Lung microvascular endothelial cell (primary cell): Measurements from ENCODE around the gene TFEB. TPM values are rescaled to one million over a fixed set of nuclear protein-coding genes. Genes with fewer than 3 reads are reported as not detected.

Experiments used
- DNase-seq, 2 donors: peaks; one replicate each; pipeline versions ENCODE4 v3.0.0 to v3.0.0-alpha.2; 2010; ENCODE audit warnings: low read depth in 2 of 2
- total RNA-seq: library from RNA; depleted of rRNA; stranded (reverse); fragments of >200 nt; gene quantifications from 2 replicates; pipeline ENCODE4 v1.2.1, GENCODE V29; 2014

The TFEB gene
- 5.0 and 6.0 TPM in 2 replicates for total RNA-seq

- DNase-seq: peak; percentile 90 to 93
These were observed at the start of gene TFEB for GRCh38 chr6:41735427-41736185. TFEB (minus strand) TSS chr6:41735608; CDS start chr6:41691213, 44,395 bp downstream.

- DNase-seq: no peak
These were observed 49.3 kb upstream of the TFEB start for GRCh38 chr6:41784581-41785171.

- no peak for DNase-seq
These were observed 47.8 kb upstream of the TFEB start for GRCh38 chr6:41783106-41783780.

GRCh38 chr6:41781366-41781730, 45.9 kb upstream of the TFEB start:
- DNase-seq: peak in 1 of 2 donors; percentile 41

- peak in 1 of 2 donors; percentile 77 for DNase-seq
These were observed 45.4 kb upstream of the TFEB start, which contains the start of gene PRICKLE4 for GRCh38 chr6:41780551-41781365. PRICKLE4 (plus strand) TSS chr6:41780782; CDS start chr6:41783474, 2,692 bp downstream.

- DNase-seq: peak; percentile 96 to 97
These were observed 44.6 kb upstream of the TFEB start, which contains the start of gene FRS3 for GRCh38 chr6:41779788-41780550. FRS3 (minus strand) TSS chr6:41779900; CDS start chr6:41776987, 2,913 bp downstream.

GRCh38 chr6:41779336-41779735, 43.9 kb upstream of the TFEB start:
- DNase-seq: no peak

- DNase-seq: no peak
These were observed 43.5 kb upstream of the TFEB start for GRCh38 chr6:41778895-41779294.

GRCh38 chr6:41777551-41778285, 42.3 kb upstream of the TFEB start:
- no peak for DNase-seq

GRCh38 chr6:41775293-41775882, 40.0 kb upstream of the TFEB start:
- DNase-seq: no peak

- no peak for DNase-seq
These were observed 39.4 kb upstream of the TFEB start for GRCh38 chr6:41774841-41775240.

- DNase-seq: no peak
These were observed 35.9 kb upstream of the TFEB start for GRCh38 chr6:41771058-41771983.

GRCh38 chr6:41770381-41771057, 35.1 kb upstream of the TFEB start:
- DNase-seq: no peak

- DNase-seq: no peak
These were observed 34.0 kb upstream of the TFEB start for GRCh38 chr6:41769376-41769775.

GRCh38 chr6:41768545-41769308, 33.3 kb upstream of the TFEB start:
- DNase-seq: peak in 1 of 2 donors; percentile 28

- DNase-seq: peak; percentile 77 to 89
These were observed 31.9 kb upstream of the TFEB start for GRCh38 chr6:41767112-41767833.
